H9 (cell line): ENCODE results near the gene WDHD1. TPM values are rescaled to one million over a fixed set of nuclear protein-coding genes. Genes with fewer than 3 reads are reported as not detected.

ENCODE experiments used
- DNase-seq: peaks from one replicate; pipeline ENCODE4 v3.0.0-alpha.2; 2017
- H2AFZ ChIP-seq: one replicate; pipeline ENCODE4 v1.6.1; 2013; ENCODE audit warnings: mild to moderate bottlenecking, low read length, control low read depth, moderate library complexity
- H2AK5ac ChIP-seq: 2 replicates; pipeline ENCODE4 v1.6.1; 2013; ENCODE audit warnings: low read length, control low read depth, mixed read lengths; ENCODE audit not compliant: insufficient read length
- H2BK120ac ChIP-seq: one replicate; pipeline ENCODE4 v1.6.1; 2013; ENCODE audit warnings: low read depth, mild to moderate bottlenecking, low read length, control low read depth, inconsistent platforms; ENCODE audit not compliant: poor library complexity, severe bottlenecking
- H2BK12ac ChIP-seq: 2 replicates; pipeline ENCODE4 v1.6.1; 2013; ENCODE audit warnings: low read length, control low read depth, mixed read lengths, low read depth; ENCODE audit not compliant: insufficient read length
- H2BK15ac ChIP-seq: 2 replicates; pipeline ENCODE4 v1.6.1; 2013; ENCODE audit warnings: low read depth, low read length, control low read depth
- H2BK20ac ChIP-seq: one replicate; pipeline ENCODE4 v1.6.1; 2013; ENCODE audit warnings: low read depth, mild to moderate bottlenecking, low read length, control low read depth, inconsistent platforms; ENCODE audit not compliant: poor library complexity, severe bottlenecking
- H2BK5ac ChIP-seq: 2 replicates; pipeline ENCODE4 v1.6.1; 2013; ENCODE audit warnings: low read length, control low read depth, mixed read lengths; ENCODE audit not compliant: insufficient read length
- H3K14ac ChIP-seq: 2 replicates; pipeline ENCODE4 v1.6.1; 2013; ENCODE audit warnings: low read length, control low read depth; ENCODE audit not compliant: insufficient read depth
- H3K18ac ChIP-seq: 2 replicates; pipeline ENCODE4 v1.6.1; 2013; ENCODE audit warnings: low read depth, mild to moderate bottlenecking, mixed read lengths, low read length, control low read depth; ENCODE audit not compliant: insufficient read length
- H3K23ac ChIP-seq: 2 replicates; pipeline ENCODE4 v1.6.1; 2013; ENCODE audit warnings: low read length, control low read depth, mixed read lengths, low read depth; ENCODE audit not compliant: insufficient read length
- H3K23me2 ChIP-seq: 2 replicates; pipeline ENCODE4 v1.6.1; 2013; ENCODE audit warnings: low read depth, mild to moderate bottlenecking, mixed read lengths, low read length, control low read depth; ENCODE audit not compliant: insufficient read length, poor library complexity, severe bottlenecking
- H3K27ac ChIP-seq: 2 replicates; pipeline ENCODE4 v1.5.1; 2013; ENCODE audit warnings: low read length, control low read depth, mixed read lengths, low read depth; ENCODE audit not compliant: insufficient read length
- H3K27me3 ChIP-seq: 2 replicates; pipeline ENCODE4 v1.6.1; 2013; ENCODE audit warnings: low read length, control low read depth, inconsistent platforms; ENCODE audit not compliant: insufficient read depth
- H3K4ac ChIP-seq: 2 replicates; pipeline ENCODE4 v1.6.1; 2013; ENCODE audit warnings: low read depth, mild to moderate bottlenecking, control low read depth, inconsistent platforms, low read length, moderate library complexity
- H3K4me1 ChIP-seq: 2 replicates; pipeline ENCODE4 v1.6.1; 2013; ENCODE audit warnings: low read length, control low read depth, inconsistent platforms; ENCODE audit not compliant: insufficient read depth
- H3K4me2 ChIP-seq: 2 replicates; pipeline ENCODE4 v1.6.1; 2013; ENCODE audit warnings: low read length, control low read depth, mixed read lengths; ENCODE audit not compliant: insufficient read length, insufficient read depth
- H3K56ac ChIP-seq: 2 replicates; pipeline ENCODE4 v1.6.1; 2013; ENCODE audit warnings: low read depth, mild to moderate bottlenecking, mixed read lengths, low read length, control low read depth; ENCODE audit not compliant: insufficient read length
- H3K79me1 ChIP-seq: 2 replicates; pipeline ENCODE4 v1.6.1; 2013; ENCODE audit warnings: low read depth, mild to moderate bottlenecking, moderate library complexity, low read length, control low read depth, inconsistent platforms; ENCODE audit not compliant: insufficient read depth, poor library complexity, severe bottlenecking
- H3K79me2 ChIP-seq: 2 replicates; pipeline ENCODE4 v1.6.1; 2013; ENCODE audit warnings: low read length, control low read depth, inconsistent platforms; ENCODE audit not compliant: insufficient read depth
- H3K9ac ChIP-seq: 2 replicates; pipeline ENCODE4 v1.6.1; 2013; ENCODE audit warnings: low read length, control low read depth, mixed read lengths; ENCODE audit not compliant: insufficient read length; ENCODE audit errors: extremely low read depth
- H3K9me3 ChIP-seq: one replicate; pipeline ENCODE4 v1.6.1; 2013; ENCODE audit warnings: low read depth, low read length, inconsistent platforms; ENCODE audit not compliant: control insufficient read depth
- H3T11ph ChIP-seq: one replicate; pipeline ENCODE4 v1.6.1; 2013; ENCODE audit warnings: mild to moderate bottlenecking, low read length, control low read depth, inconsistent platforms
- H4K20me1 ChIP-seq: one replicate; pipeline ENCODE4 v1.6.1; 2013; ENCODE audit not compliant: control insufficient read depth, insufficient read length, insufficient read depth
- H4K5ac ChIP-seq: 2 replicates; pipeline ENCODE4 v1.6.1; 2013; ENCODE audit warnings: low read depth, mild to moderate bottlenecking, mixed read lengths, low read length, control low read depth; ENCODE audit not compliant: insufficient read length
- H4K8ac ChIP-seq: replicated peaks from 2 replicates; pipeline ENCODE4 v1.6.1; 2013; ENCODE audit warnings: low read length, control low read depth, mixed read lengths, low read depth; ENCODE audit not compliant: insufficient read length
- H4K91ac ChIP-seq: 2 replicates; pipeline ENCODE4 v1.6.1; 2013; ENCODE audit warnings: low read depth, mild to moderate bottlenecking, moderate library complexity, mixed read lengths, low read length, control low read depth; ENCODE audit not compliant: insufficient read length
- H3K27ac Mint-ChIP-seq, 3 experiments: 2 replicates in 2 of 3; 3 replicates in 1 of 3; pipeline ENCODE4 v1.8.0; 2020 to 2021; ENCODE audit warnings: mixed read lengths in 3 of 3, mild to moderate bottlenecking in 1 of 3, moderate library complexity in 1 of 3
- H3K27me3 Mint-ChIP-seq: 2 replicates; pipeline ENCODE4 v1.8.0; 2021; ENCODE audit warnings: low read depth, mild to moderate bottlenecking, moderate library complexity, mixed read lengths
- H3K36me3 Mint-ChIP-seq, 3 experiments: 2 replicates in 2 of 3; 3 replicates in 1 of 3; pipeline ENCODE4 v1.8.0; 2020 to 2021; ENCODE audit warnings: low read depth in 3 of 3, mixed read lengths in 3 of 3; ENCODE audit not compliant: insufficient read depth in 1 of 3
- H3K4me1 Mint-ChIP-seq, 2 experiments: 2 replicates each; pipeline ENCODE4 v1.8.0; 2020; ENCODE audit warnings: mixed read lengths in 2 of 2
- H3K4me3 Mint-ChIP-seq, 2 experiments: 2 replicates in 1 of 2; 3 replicates in 1 of 2; pipeline ENCODE4 v1.8.0; 2020 to 2021; ENCODE audit warnings: mild to moderate bottlenecking in 2 of 2, mixed read lengths in 2 of 2, moderate library complexity in 1 of 2
- H3K9me3 Mint-ChIP-seq, 2 experiments: 2 replicates in 1 of 2; 3 replicates in 1 of 2; pipeline ENCODE4 v1.8.0; 2020; ENCODE audit warnings: mild to moderate bottlenecking in 2 of 2, mixed read lengths in 2 of 2, moderate library complexity in 1 of 2
- WGBS: extraction: QIAGEN DNeasy Blood & Tissue Kit; methylation state at CpG from one replicate; pipeline ENCODE4 v1.1.7; 2013; ENCODE audit warnings: missing lambda C conversion rate, low lambda C conversion rate, mixed read lengths; ENCODE audit not compliant: insufficient read length; ENCODE audit errors: extremely low coverage; 5-methylcytosine and 5-hydroxymethylcytosine counted together
- total RNA-seq: library from RNA; stranded (reverse); gene quantifications from 2 replicates; pipeline ENCODE4 v1.2.1, GENCODE V29; 2021
- TF ChIP-seq, protein P1 (sequence below): fragments of 200-600 bp; sonication (generic); conservative IDR thresholded peaks from 3 replicates; pipeline ENCODE4 v1.8.0; 2021; ENCODE audit warnings: antibody characterized with exemption, mild to moderate bottlenecking

WDHD1 gene
- total RNA-seq, 1 experiment from 2014 or later = 93.7 TPM

DNA sequence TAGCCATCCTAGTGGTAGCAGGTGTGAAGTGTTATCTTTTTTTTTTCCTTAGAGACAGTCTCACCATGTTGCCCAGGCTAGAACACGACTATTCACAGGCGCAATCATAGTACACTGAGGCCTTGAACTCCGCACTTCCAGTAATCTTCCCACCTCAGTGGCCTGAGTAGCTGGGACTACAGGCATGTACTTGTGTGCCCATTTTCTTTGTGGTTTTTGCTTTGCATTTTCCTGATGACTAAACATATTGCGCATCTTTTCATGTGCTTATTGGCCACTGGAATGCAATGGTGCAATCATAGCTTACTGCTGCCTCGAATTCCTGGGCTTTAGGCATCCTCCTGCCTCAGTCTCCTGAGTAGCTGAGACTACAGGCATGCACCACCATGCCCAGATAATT is 90.9 kb downstream of the WDHD1 start:
- Histone ChIP-seq H3K79me1 (no peaks in the 10 kb centered on the region), H2AFZ (no peak overlapping the region), H4K5ac (no peak overlapping the region), H3K4me1 (no peaks in the 10 kb centered on the region), H3K27me3 (no peaks in the 10 kb centered on the region), H2BK15ac (no peak overlapping the region), H4K20me1 (no peaks in the 10 kb centered on the region), H3K56ac (no peak overlapping the region), H2BK5ac (no peak overlapping the region), H3K9me3 (no peaks in the 10 kb centered on the region), H2BK120ac (no peak overlapping the region), H3K23me2 (no peaks in the 10 kb centered on the region), H3K27ac (no peak overlapping the region), H3K14ac (no peak overlapping the region), H3T11ph (no peak overlapping the region), H4K91ac (no peak overlapping the region), H2BK12ac (no peak overlapping the region), H4K8ac (no peak overlapping the region), H3K4me2 (no peak overlapping the region), H3K9ac (no peak overlapping the region), H3K23ac (no peak overlapping the region), H3K4ac (no peak overlapping the region), H2AK5ac (no peak overlapping the region), H2BK20ac (no peak overlapping the region), H3K18ac (no peak overlapping the region), H3K79me2 (no peaks in the 10 kb centered on the region)
- TF ChIP-seq, protein P1, sequence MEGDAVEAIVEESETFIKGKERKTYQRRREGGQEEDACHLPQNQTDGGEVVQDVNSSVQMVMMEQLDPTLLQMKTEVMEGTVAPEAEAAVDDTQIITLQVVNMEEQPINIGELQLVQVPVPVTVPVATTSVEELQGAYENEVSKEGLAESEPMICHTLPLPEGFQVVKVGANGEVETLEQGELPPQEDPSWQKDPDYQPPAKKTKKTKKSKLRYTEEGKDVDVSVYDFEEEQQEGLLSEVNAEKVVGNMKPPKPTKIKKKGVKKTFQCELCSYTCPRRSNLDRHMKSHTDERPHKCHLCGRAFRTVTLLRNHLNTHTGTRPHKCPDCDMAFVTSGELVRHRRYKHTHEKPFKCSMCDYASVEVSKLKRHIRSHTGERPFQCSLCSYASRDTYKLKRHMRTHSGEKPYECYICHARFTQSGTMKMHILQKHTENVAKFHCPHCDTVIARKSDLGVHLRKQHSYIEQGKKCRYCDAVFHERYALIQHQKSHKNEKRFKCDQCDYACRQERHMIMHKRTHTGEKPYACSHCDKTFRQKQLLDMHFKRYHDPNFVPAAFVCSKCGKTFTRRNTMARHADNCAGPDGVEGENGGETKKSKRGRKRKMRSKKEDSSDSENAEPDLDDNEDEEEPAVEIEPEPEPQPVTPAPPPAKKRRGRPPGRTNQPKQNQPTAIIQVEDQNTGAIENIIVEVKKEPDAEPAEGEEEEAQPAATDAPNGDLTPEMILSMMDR = no peak
- no peaks in the 10 kb centered on the region for H3K27me3 Mint-ChIP-seq
- H3K4me3 Mint-ChIP-seq = no peak overlapping the region
- H3K27ac Mint-ChIP-seq = 0 out of 7 replicates have a peak overlapping the region, but pooled peaks of 1 of the 3 experiments have one; percentile 61
- H3K4me1 Mint-ChIP-seq = no peaks in the 10 kb centered on the region
- no CpG with 5 or more reads among the region's 5 CpGs for WGBS
- H3K36me3 Mint-ChIP-seq = peaks cover 0 to 25% (median 21%) of the 10 kb centered on the region in 3 experiments; a peak in 5 of 7 replicates
- no peaks in the 10 kb centered on the region for H3K9me3 Mint-ChIP-seq
- DNase-seq = no peak
